ENCODE measurements around the gene FSHB. TPM values are rescaled to one million over a fixed set of nuclear protein-coding genes. Genes with fewer than 3 reads are reported as not detected.

The FSHB gene
- total RNA-seq (2021; fragmentation: NEBNext Ultra II Directional; extraction: Animal tissue kit (Norgen Biotek cat#: 25700)) = not detected in 2 replicates
- not detected in 2 replicates for polyA plus RNA-seq (2011; rRNA removed)
- not detected for polyA plus RNA-seq (2011; cell fraction: cytosol; rRNA removed)
- not detected for polyA plus RNA-seq (2011; cell fraction: nucleus; rRNA removed)
- not detected in 4 replicates for polyA plus RNA-seq (2012, experiment 1 of 2)
- not detected for polyA plus RNA-seq (2012, experiment 2 of 2)
- not detected for polyA plus RNA-seq (2013, experiment 1 of 2)
- polyA plus RNA-seq (2013, experiment 2 of 2) = not detected
- polyA minus RNA-seq (2011; rRNA and poly(A)+ RNA removed) = not detected in 2 replicates
- not detected for polyA minus RNA-seq (2011; cell fraction: cytosol; rRNA and poly(A)+ RNA removed)
- not detected for polyA minus RNA-seq (2011; cell fraction: nucleus; rRNA and poly(A)+ RNA removed)
- long read RNA-seq, experiment 1 = 0 reads
- long read RNA-seq, experiment 2 = 0 reads

- FAIRE-seq (no peak), DNase-seq (ENCODE audit: low read depth in 1 of 2, low spot score in 2 of 2) (no peak)
- Histone ChIP-seq H2AK5ac (ENCODE audit: low read depth, low read length) (no peak within 1 kb of the TSS), H3K4me1 (replicated peaks in 1 of 4; ENCODE audit: control insufficient read depth in 3 of 4, insufficient read depth in 4 of 4, low read length in 3 of 4) (no peaks in the 10 kb centered on the region), H3K4ac (replicated peaks; ENCODE audit: insufficient read length, low read depth, low read length) (no peak within 1 kb of the TSS), H3K23ac (ENCODE audit: insufficient read length) (no peak within 1 kb of the TSS), H2BK5ac (ENCODE audit: low read depth, low read length) (no peak within 1 kb of the TSS), H3K36me3 (ENCODE audit: control insufficient read depth in 2 of 4, insufficient read depth in 4 of 4, low read length in 3 of 4) (no peaks in the 10 kb centered on the region), H3K23me2 (ENCODE audit: low read depth, low read length) (0 out of 2 replicates have a peak, but pooled peaks cover 3% of the 10 kb centered on the region), H3K18ac (ENCODE audit: extremely low read depth, low read length) (no peak within 1 kb of the TSS), H3K9ac (replicated peaks in 1 of 4; ENCODE audit: extremely low read depth in 1 of 4, low read depth in 3 of 4, low read length in 3 of 4) (no peak within 1 kb of the TSS), H3K27me3 (replicated peaks in 1 of 4; ENCODE audit: control insufficient read depth in 3 of 4, extremely low read depth in 1 of 4, insufficient read depth in 3 of 4, low read length in 3 of 4) (no peaks in the 10 kb centered on the region), H3K79me1 (ENCODE audit: low read depth, low read length) (no peaks in the 10 kb centered on the region), H3K9me3 (ENCODE audit: insufficient read depth in 2 of 2, low read depth in 1 of 2, low read length in 1 of 2) (peaks cover 6 to 10% of the 10 kb centered on the region in 2 experiments; a peak in 3 of 4 replicates), H3K4me2 (ENCODE audit: insufficient read depth in 1 of 2, low read depth in 2 of 2, low read length in 2 of 2) (no peak within 1 kb of the TSS; a peak in 1 of 4 replicates), H2BK20ac (ENCODE audit: low read length) (no peak within 1 kb of the TSS), H4K5ac (ENCODE audit: insufficient read length, low read depth, low read length) (no peak within 1 kb of the TSS), H2BK12ac (ENCODE audit: low read depth, low read length) (no peak within 1 kb of the TSS), H4K91ac (replicated peaks; ENCODE audit: insufficient read length, low read length) (no peak within 1 kb of the TSS), H2BK120ac (replicated peaks; ENCODE audit: low read depth, low read length) (no peak within 1 kb of the TSS), H2AFZ (ENCODE audit: low read length) (no peak within 1 kb of the TSS; the same call in 1 of the 2 replicates), H3K27ac (ENCODE audit: low read depth, low read length) (no peak within 1 kb of the TSS), H4K20me1 (replicated peaks in 1 of 2; ENCODE audit: control insufficient read depth in 1 of 2, insufficient read depth in 2 of 2, low read length in 2 of 2) (no peaks in the 10 kb centered on the region), H4K8ac (ENCODE audit: extremely low read depth, insufficient read depth, low read length) (no peak within 1 kb of the TSS), H3K14ac (ENCODE audit: insufficient read length) (no peak within 1 kb of the TSS), H3K56ac (replicated peaks; ENCODE audit: insufficient read length, low read depth, low read length) (no peak within 1 kb of the TSS), H3K79me2 (ENCODE audit: control insufficient read depth in 1 of 2, insufficient read depth in 2 of 2, low read length in 2 of 2) (no peaks in the 10 kb centered on the region), H2BK15ac (ENCODE audit: low read length) (no peak within 1 kb of the TSS), H3K4me3 (ENCODE audit: extremely low read depth in 1 of 4, insufficient read depth in 2 of 4, low read depth in 3 of 4, low read length in 4 of 4) (no peak within 1 kb of the TSS)
- POLR2A ChIA-PET (ENCODE audit: partially characterized antibody) = no interaction called here
- no peak for TF ChIP-seq KDM1A (IDR thresholded peaks at IDR 0.05; ENCODE audit: borderline replicate concordance, low read length)
- TF ChIP-seq PHF8 (conservative IDR thresholded peaks at IDR 0.05; ENCODE audit: low read depth, low read length) = no peak
- TF ChIP-seq SUZ12 (IDR thresholded peaks at IDR 0.05; ENCODE audit: low read length) = no peak
- no peak for TF ChIP-seq RBBP5 (IDR thresholded peaks at IDR 0.05; ENCODE audit: borderline replicate concordance, low read depth, low read length)
- CTCF ChIA-PET (ENCODE audit: partially characterized antibody) = no interaction called here
- 84% methylated on average over 3 of the region's 3 CpGs; no CpG with 5 or more reads in 1 of the 2 experiments for WGBS, 2 experiments (ENCODE audit: extremely low coverage in 1 of 2, insufficient coverage in 1 of 2, insufficient read length in 1 of 2, insufficient replicate concordance in 2 of 2, low coverage in 1 of 2, low lambda C conversion rate in 2 of 2, missing lambda C conversion rate in 1 of 2)
Observed at GRCh38 chr11:30230714-30231113, at the start of gene FSHB. Gene FSHB (plus strand): TSS chr11:30231014. CDS start chr11:30231903, 889 bp downstream.

All from H1 (cell line).